Memory B cell (primary cell): ENCODE results near the gene SMPD2.

Experiments
- ATAC-seq: fragments of 150-1000 bp; cut with Tn5 transposase; 2 replicates; pipeline ENCODE4 v1.10.0; 2021; ENCODE audit warnings: low read depth, mild to moderate bottlenecking, moderate library complexity
- DNase-seq, 2 donors: peaks; one replicate each; pipeline ENCODE4 v3.0.0; 2022; ENCODE audit warnings: low spot score in 2 of 2
- H3K27ac Mint-ChIP-seq: one replicate; pipeline ENCODE4 v1.8.0; 2022; ENCODE audit warnings: mild to moderate bottlenecking, moderate library complexity, mixed read lengths
- H3K27me3 Mint-ChIP-seq: one replicate; pipeline ENCODE4 v1.8.0; 2022; ENCODE audit warnings: mixed read lengths
- H3K36me3 Mint-ChIP-seq: one replicate; pipeline ENCODE4 v1.8.0; 2022; ENCODE audit warnings: mild to moderate bottlenecking, mixed read lengths
- H3K4me1 Mint-ChIP-seq: one replicate; pipeline ENCODE4 v1.8.0; 2022; ENCODE audit warnings: mixed read lengths
- H3K4me3 Mint-ChIP-seq: one replicate; pipeline ENCODE4 v1.8.0; 2022; ENCODE audit warnings: mild to moderate bottlenecking, moderate library complexity, mixed read lengths
- H3K9me3 Mint-ChIP-seq: one replicate; pipeline ENCODE4 v1.8.0; 2022; ENCODE audit warnings: mixed read lengths

SMPD2 gene

GRCh38 chr6:109434456-109434855 is 6.1 kb upstream of the SMPD2 start:
- ATAC-seq: no peak
- H3K4me1 Mint-ChIP-seq: no peaks in the 10 kb centered on the region
- H3K27me3 Mint-ChIP-seq: peaks cover 3% of the 10 kb centered on the region
- no peak overlapping the region for H3K4me3 Mint-ChIP-seq
- no peak for DNase-seq
- H3K9me3 Mint-ChIP-seq: no peaks in the 10 kb centered on the region
- H3K36me3 Mint-ChIP-seq: no peaks in the 10 kb centered on the region
- no peak overlapping the region for H3K27ac Mint-ChIP-seq

- Mint-ChIP-seq H3K4me3 (no peak overlapping the region), H3K27me3 (peaks cover 3% of the 10 kb centered on the region), H3K9me3 (no peaks in the 10 kb centered on the region), H3K36me3 (no peaks in the 10 kb centered on the region), H3K27ac (no peak overlapping the region), H3K4me1 (peaks cover 2% of the 10 kb centered on the region)
- ATAC-seq: no peak
- DNase-seq: no peak
Observed at GRCh38 chr6:109436041-109436440, 4.5 kb upstream of the SMPD2 start.

GRCh38 chr6:109441069-109441816 is 719 bp downstream of the SMPD2 start:
- peaks cover 29% of the 10 kb centered on the region for H3K4me1 Mint-ChIP-seq
- H3K9me3 Mint-ChIP-seq: no peaks in the 10 kb centered on the region
- H3K4me3 Mint-ChIP-seq: peak overlapping the region; percentile 91
- H3K27me3 Mint-ChIP-seq: no peaks in the 10 kb centered on the region
- peak in 1 of 2 donors; percentile 62 for DNase-seq
- ATAC-seq: peak; percentile 50
- peaks cover 9% of the 10 kb centered on the region for H3K36me3 Mint-ChIP-seq
- H3K27ac Mint-ChIP-seq: peak overlapping the region; percentile 94

- Mint-ChIP-seq H3K27ac (peak overlapping the region; percentile 94), H3K36me3 (peaks cover 11% of the 10 kb centered on the region), H3K27me3 (no peaks in the 10 kb centered on the region), H3K4me1 (peaks cover 32% of the 10 kb centered on the region), H3K4me3 (no peak overlapping the region), H3K9me3 (no peaks in the 10 kb centered on the region)
- DNase-seq: no peak
- ATAC-seq: no peak
Observed at GRCh38 chr6:109442393-109442924, 1.9 kb downstream of the SMPD2 start.

- H3K27me3 Mint-ChIP-seq: no peaks in the 10 kb centered on the region
- no peak for ATAC-seq
- no peak overlapping the region for H3K4me3 Mint-ChIP-seq
- H3K27ac Mint-ChIP-seq: peak overlapping the region; percentile 94
- no peaks in the 10 kb centered on the region for H3K9me3 Mint-ChIP-seq
- H3K4me1 Mint-ChIP-seq: peaks cover 42% of the 10 kb centered on the region
- no peak for DNase-seq
- peaks cover 11% of the 10 kb centered on the region for H3K36me3 Mint-ChIP-seq
Observed at GRCh38 chr6:109443425-109443950, 3.0 kb downstream of the SMPD2 start.

GRCh38 chr6:109445382-109445781 is 4.9 kb downstream of the SMPD2 start:
- H3K36me3 Mint-ChIP-seq: peaks cover 13% of the 10 kb centered on the region

GRCh38 chr6:109446072-109446471 is 5.5 kb downstream of the SMPD2 start:
- Mint-ChIP-seq H3K4me1 (peaks cover 57% of the 10 kb centered on the region), H3K4me3 (no peak overlapping the region), H3K36me3 (peaks cover 17% of the 10 kb centered on the region), H3K27ac (no peak overlapping the region), H3K27me3 (no peaks in the 10 kb centered on the region), H3K9me3 (no peaks in the 10 kb centered on the region)
- DNase-seq (peak in 1 of 2 donors; percentile 13), ATAC-seq (no peak)

More at GRCh38 chr6:109445382-109445781, 4.9 kb downstream of the SMPD2 start:
- H3K9me3 Mint-ChIP-seq: no peaks in the 10 kb centered on the region
- ATAC-seq (no peak), DNase-seq (no peak)
- no peaks in the 10 kb centered on the region for H3K27me3 Mint-ChIP-seq
- H3K27ac Mint-ChIP-seq: peak overlapping the region; percentile 38
- H3K4me3 Mint-ChIP-seq: no peak overlapping the region
- peaks cover 54% of the 10 kb centered on the region for H3K4me1 Mint-ChIP-seq

- Mint-ChIP-seq H3K27me3 (no peaks in the 10 kb centered on the region), H3K4me1 (peaks cover 54% of the 10 kb centered on the region), H3K36me3 (peaks cover 17% of the 10 kb centered on the region), H3K27ac (no peak overlapping the region), H3K4me3 (no peak overlapping the region), H3K9me3 (no peaks in the 10 kb centered on the region)
- ATAC-seq (no peak), DNase-seq (no peak)
Observed at GRCh38 chr6:109446541-109446940, 6.0 kb downstream of the SMPD2 start.

GRCh38 chr6:109447087-109447486 is 6.6 kb downstream of the SMPD2 start:
- peak overlapping the region; percentile 83 for H3K27ac Mint-ChIP-seq
- DNase-seq: no peak
- no peak overlapping the region for H3K4me3 Mint-ChIP-seq
- peaks cover 18% of the 10 kb centered on the region for H3K36me3 Mint-ChIP-seq
- H3K9me3 Mint-ChIP-seq: no peaks in the 10 kb centered on the region
- no peaks in the 10 kb centered on the region for H3K27me3 Mint-ChIP-seq
- ATAC-seq: no peak
- H3K4me1 Mint-ChIP-seq: peaks cover 49% of the 10 kb centered on the region

- peaks cover 46% of the 10 kb centered on the region for H3K4me1 Mint-ChIP-seq
- H3K27me3 Mint-ChIP-seq: no peaks in the 10 kb centered on the region
- H3K36me3 Mint-ChIP-seq: peaks cover 18% of the 10 kb centered on the region
- peak in 1 of 2 donors; percentile 41 for DNase-seq
- H3K9me3 Mint-ChIP-seq: no peaks in the 10 kb centered on the region
- H3K27ac Mint-ChIP-seq: peak overlapping the region; percentile 83
- ATAC-seq: peak; percentile 42
- H3K4me3 Mint-ChIP-seq: no peak overlapping the region
Observed at GRCh38 chr6:109447878-109448555, 7.5 kb downstream of the SMPD2 start.

- peak overlapping the region; percentile 83 for H3K27ac Mint-ChIP-seq
- no peaks in the 10 kb centered on the region for H3K27me3 Mint-ChIP-seq
- no peaks in the 10 kb centered on the region for H3K9me3 Mint-ChIP-seq
- no peak for DNase-seq
- ATAC-seq: no peak
- peaks cover 40% of the 10 kb centered on the region for H3K4me1 Mint-ChIP-seq
- H3K4me3 Mint-ChIP-seq: no peak overlapping the region
- H3K36me3 Mint-ChIP-seq: peaks cover 15% of the 10 kb centered on the region
Observed at GRCh38 chr6:109448615-109449014, 8.1 kb downstream of the SMPD2 start.

- DNase-seq (no peak), ATAC-seq (no peak)
- Mint-ChIP-seq H3K36me3 (peaks cover 15% of the 10 kb centered on the region), H3K9me3 (no peaks in the 10 kb centered on the region), H3K4me1 (peaks cover 44% of the 10 kb centered on the region), H3K27ac (peak overlapping the region; percentile 83), H3K27me3 (no peaks in the 10 kb centered on the region), H3K4me3 (no peak overlapping the region)
Observed at GRCh38 chr6:109449064-109449794, 8.7 kb downstream of the SMPD2 start.

- H3K4me1 Mint-ChIP-seq: peaks cover 45% of the 10 kb centered on the region
- DNase-seq (no peak), ATAC-seq (peak; percentile 19)
- peak overlapping the region; percentile 83 for H3K27ac Mint-ChIP-seq
- H3K4me3 Mint-ChIP-seq: peak overlapping the region; percentile 31
- H3K27me3 Mint-ChIP-seq: no peaks in the 10 kb centered on the region
- no peaks in the 10 kb centered on the region for H3K9me3 Mint-ChIP-seq
- peaks cover 17% of the 10 kb centered on the region for H3K36me3 Mint-ChIP-seq
Observed at GRCh38 chr6:109449795-109450673, 9.5 kb downstream of the SMPD2 start.
